ENCODE results near the gene KRTAP2-1. TPM values are rescaled to one million over a fixed set of nuclear protein-coding genes. Genes with fewer than 3 reads are reported as not detected.
"Not testable (repeated sequence)": the region's sequence is repeated elsewhere in the genome, so short reads cannot be mapped to it uniquely, and the experiment has no call there.

The KRTAP2-1 gene
- total RNA-seq, 1 experiment from 2014 or later = not detected

GRCh38 chr17:41002814-41003213, 44.3 kb downstream of the KRTAP2-1 start:
- H3K9me3 Mint-ChIP-seq (ENCODE audit: low read depth, unreplicated experiment) = no peaks in the 10 kb centered on the region
- intact Hi-C loops (cut with micrococcal nuclease; ENCODE audit: unreplicated experiment) = loop anchor here (5.0 kb wide), 1 partner anchor 39 kb away; the partner anchor contains the start of gene KRTAP1-1
- no peaks in the 10 kb centered on the region for H3K36me3 Mint-ChIP-seq (ENCODE audit: insufficient read depth, unreplicated experiment)
- CTCF ChIA-PET = interaction anchor here (0.6 to 0.7 kb wide), 2 partner anchors 46 to 68 kb away, joined by 3 to 4 read pairs; no protein-coding TSS in a partner anchor
- no peak for DNase-seq
- H3K27ac Mint-ChIP-seq (ENCODE audit: unreplicated experiment) = peak overlapping the region; percentile 40
- no peaks in the 10 kb centered on the region for H3K27me3 Mint-ChIP-seq (ENCODE audit: unreplicated experiment)
- peaks cover 30% of the 10 kb centered on the region for H3K4me1 Mint-ChIP-seq (ENCODE audit: low read depth, unreplicated experiment)
- no peak overlapping the region for H3K4me3 Mint-ChIP-seq (ENCODE audit: low read depth, unreplicated experiment)
- no peak for TF ChIP-seq CTCF (IDR thresholded peaks at IDR 0.05; ENCODE audit: unreplicated experiment)
- BruUV-seq (replicated peaks) = no TSS peak

GRCh38 chr17:41001795-41002194, 45.3 kb downstream of the KRTAP2-1 start:
- H3K27ac Mint-ChIP-seq (ENCODE audit: unreplicated experiment) = no peak overlapping the region
- no peaks in the 10 kb centered on the region for H3K36me3 Mint-ChIP-seq (ENCODE audit: insufficient read depth, unreplicated experiment)
- no peaks in the 10 kb centered on the region for H3K27me3 Mint-ChIP-seq (ENCODE audit: unreplicated experiment)
- TF ChIP-seq CTCF (IDR thresholded peaks at IDR 0.05; ENCODE audit: unreplicated experiment) = no peak
- no peak overlapping the region for H3K4me3 Mint-ChIP-seq (ENCODE audit: low read depth, unreplicated experiment)
- no peaks in the 10 kb centered on the region for H3K9me3 Mint-ChIP-seq (ENCODE audit: low read depth, unreplicated experiment)
- no peak for DNase-seq
- peaks cover 30% of the 10 kb centered on the region for H3K4me1 Mint-ChIP-seq (ENCODE audit: low read depth, unreplicated experiment)
- BruUV-seq (replicated peaks) = no TSS peak
- intact Hi-C loops (cut with micrococcal nuclease; ENCODE audit: unreplicated experiment) = loop anchor here (5.0 kb wide), 1 partner anchor 41 kb away; the partner anchor contains the start of gene KRTAP1-1
- CTCF ChIA-PET = interaction anchor here (0.5 to 0.6 kb wide), 2 partner anchors 700 to 1164 kb away, joined by 3 to 4 read pairs; no protein-coding TSS in a partner anchor

- H3K4me3 Mint-ChIP-seq (ENCODE audit: low read depth, unreplicated experiment); H3K9me3 Mint-ChIP-seq (ENCODE audit: low read depth, unreplicated experiment); DNase-seq; BruUV-seq (replicated peaks); H3K27ac Mint-ChIP-seq (ENCODE audit: unreplicated experiment); H3K36me3 Mint-ChIP-seq (ENCODE audit: insufficient read depth, unreplicated experiment); intact Hi-C loops (cut with micrococcal nuclease; ENCODE audit: unreplicated experiment); H3K27me3 Mint-ChIP-seq (ENCODE audit: unreplicated experiment): not testable (repeated sequence)
- CTCF ChIA-PET = interaction anchor here (1.1 kb wide), 1 partner anchor 181 kb away, joined by 3 read pairs; no protein-coding TSS in a partner anchor
- peaks cover 30% of the 10 kb centered on the region for H3K4me1 Mint-ChIP-seq (ENCODE audit: low read depth, unreplicated experiment)
These were observed 47.6 kb downstream of the KRTAP2-1 start, which contains the start of gene KRTAP3-2 for GRCh38 chr17:40999563-40999962. Gene KRTAP3-2, minus strand, starts transcription at chr17:40999906. Its CDS starts 53 bp downstream, at chr17:40999853.

GRCh38 chr17:40997361-40997760, 49.8 kb downstream of the KRTAP2-1 start:
- no peak for DNase-seq
- CTCF ChIA-PET = interaction anchor here (1.1 to 2.2 kb wide), 3 partner anchors 12 to 29 kb away, joined by 3 to 5 read pairs (median 4); partner anchors contain the start of gene KRTAP3-1
- Mint-ChIP-seq H3K9me3 (ENCODE audit: low read depth, unreplicated experiment) (peaks cover 2% of the 10 kb centered on the region), H3K4me3 (ENCODE audit: low read depth, unreplicated experiment) (no peak overlapping the region), H3K27ac (ENCODE audit: unreplicated experiment) (no peak overlapping the region), H3K4me1 (ENCODE audit: low read depth, unreplicated experiment) (peaks cover 16% of the 10 kb centered on the region), H3K27me3 (ENCODE audit: unreplicated experiment) (no peaks in the 10 kb centered on the region), H3K36me3 (ENCODE audit: insufficient read depth, unreplicated experiment) (no peaks in the 10 kb centered on the region)
- no TSS peak for BruUV-seq (replicated peaks)
- TF ChIP-seq CTCF (IDR thresholded peaks at IDR 0.05; ENCODE audit: unreplicated experiment) = no peak
- intact Hi-C loops (cut with micrococcal nuclease; ENCODE audit: unreplicated experiment) = no loop called here

- Mint-ChIP-seq H3K4me1 (ENCODE audit: low read depth, unreplicated experiment) (peaks cover 16% of the 10 kb centered on the region), H3K9me3 (ENCODE audit: low read depth, unreplicated experiment) (peaks cover 2% of the 10 kb centered on the region), H3K4me3 (ENCODE audit: low read depth, unreplicated experiment) (no peak overlapping the region), H3K27ac (ENCODE audit: unreplicated experiment) (no peak overlapping the region), H3K36me3 (ENCODE audit: insufficient read depth, unreplicated experiment) (no peaks in the 10 kb centered on the region), H3K27me3 (ENCODE audit: unreplicated experiment) (no peaks in the 10 kb centered on the region)
- no peak for DNase-seq
- BruUV-seq (replicated peaks) = no TSS peak
- intact Hi-C loops (cut with micrococcal nuclease; ENCODE audit: unreplicated experiment) = no loop called here
- no peak for TF ChIP-seq CTCF (IDR thresholded peaks at IDR 0.05; ENCODE audit: unreplicated experiment)
- CTCF ChIA-PET = interaction anchor here (0.5 to 2.2 kb wide), 7 partner anchors 13 to 1769 kb away, joined by 3 to 5 read pairs (median 4); partner anchors contain the start of gene KRTAP3-1
These were observed 50.3 kb downstream of the KRTAP2-1 start for GRCh38 chr17:40996829-40997228.

Data from Calu3 (cell line).